GM18499 (cell line): ENCODE measurements around the gene TANK.
"Not testable (repeated sequence)": the region's sequence is repeated elsewhere in the genome, so short reads cannot be mapped to it uniquely, and the experiment has no call there.

Source experiments
- ATAC-seq: cut with Tn5 transposase; IDR thresholded peaks from one replicate; pipeline ENCODE4 v1.9.1; 2021; ENCODE audit warnings: moderate number of reproducible peaks; ENCODE audit not compliant: insufficient read depth, unreplicated experiment

The TANK gene

GRCh38 chr2:161132384-161132783 is 27.8 kb upstream of the TANK start:
- not testable (repeated sequence) for ATAC-seq

DNA sequence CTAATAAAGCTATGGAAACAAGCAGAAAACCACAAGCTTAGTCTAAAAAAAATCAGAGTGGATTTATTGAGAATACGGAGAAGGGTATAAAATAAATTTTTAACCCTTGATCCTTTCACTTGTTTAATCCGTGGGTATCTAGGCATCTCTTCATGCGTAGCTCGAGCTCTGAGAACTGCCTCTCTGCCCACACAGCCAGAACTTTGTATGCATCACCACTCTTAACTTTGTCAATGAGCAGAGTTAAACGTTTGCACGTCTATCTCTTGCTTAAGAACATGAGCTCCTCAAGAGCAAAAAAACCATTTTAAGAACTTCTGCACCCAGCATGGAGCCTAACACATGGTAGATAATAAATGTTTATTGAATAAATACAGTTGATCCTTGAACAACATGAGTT is 26.9 kb upstream of the TANK start:
- ATAC-seq = no peak

DNA sequence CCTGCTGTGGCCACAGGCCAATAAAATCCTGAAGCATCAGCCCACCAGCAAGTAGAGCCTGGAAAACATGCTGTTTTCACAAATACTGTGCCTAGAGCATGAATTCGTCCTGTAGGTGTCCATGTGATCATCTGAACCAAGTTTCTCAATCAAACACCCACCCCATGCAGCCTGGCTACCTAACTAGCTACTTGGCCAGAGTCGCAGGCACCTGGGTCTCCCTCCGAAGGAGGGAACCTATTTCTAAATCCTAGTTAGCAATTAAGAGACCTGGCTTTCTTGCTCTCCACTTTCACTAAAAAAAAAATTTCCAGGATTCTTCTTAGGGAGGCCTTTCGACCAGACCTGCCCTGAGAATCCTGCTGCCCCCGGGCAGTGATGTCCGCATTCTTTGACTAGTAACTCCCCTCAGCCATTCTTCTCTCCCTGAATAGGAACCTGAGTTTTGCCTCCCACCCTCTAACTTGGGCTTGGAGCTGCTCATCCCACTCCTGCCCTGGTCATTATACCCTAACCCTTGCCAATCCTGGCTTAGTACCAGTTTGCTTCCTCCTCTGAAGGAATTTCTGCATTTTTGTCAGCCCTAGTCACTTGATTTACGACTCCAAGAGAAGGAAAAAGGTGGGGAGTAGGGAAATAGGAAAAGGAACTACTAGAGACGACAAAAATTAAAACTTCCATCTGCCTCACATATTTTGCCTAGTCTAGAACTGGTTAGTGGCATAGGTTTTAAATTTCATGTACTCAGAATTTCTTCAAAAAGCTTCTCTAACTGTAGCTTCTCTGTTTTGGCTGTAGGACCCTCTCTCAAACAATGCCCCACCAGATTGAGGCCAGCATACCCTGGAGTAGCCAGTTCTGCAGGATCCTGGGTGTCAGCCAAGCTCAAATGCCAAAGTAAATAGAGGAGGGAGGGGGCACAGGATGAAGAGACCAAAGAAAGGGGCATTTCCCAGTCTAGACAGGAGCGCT is 25.4 kb upstream of the TANK start:
- no peak for ATAC-seq

DNA sequence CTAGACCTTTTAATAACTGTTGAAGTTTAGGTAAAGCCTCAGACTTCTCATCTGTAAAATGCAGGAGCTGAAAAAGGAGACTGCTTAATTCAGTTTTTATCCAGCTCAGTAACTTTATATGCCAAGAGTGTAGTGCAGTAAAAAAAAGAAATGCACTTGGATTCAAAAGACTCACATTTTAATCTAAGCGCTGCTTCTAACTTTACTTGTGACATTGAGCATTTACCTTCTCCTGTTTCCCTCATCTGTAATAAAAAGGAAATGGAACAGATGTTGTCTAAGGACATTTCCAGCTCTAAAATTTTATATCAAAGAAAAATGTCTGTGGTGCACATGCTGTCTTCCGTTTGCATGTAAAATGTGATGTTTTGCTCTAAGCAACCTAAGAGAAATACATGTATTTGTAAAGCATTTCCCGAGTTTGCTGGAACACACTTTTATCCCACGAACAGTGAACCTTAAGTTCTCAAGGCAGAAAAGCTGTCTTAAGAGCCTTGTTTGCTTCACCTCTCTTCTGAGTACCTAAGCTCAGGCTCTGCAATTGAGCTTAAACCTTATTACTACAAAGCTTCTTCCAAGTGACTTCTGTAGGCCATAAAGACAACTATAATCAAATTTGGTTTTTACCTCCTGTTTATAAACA is 24.2 kb upstream of the TANK start:
- ATAC-seq = no peak

DNA sequence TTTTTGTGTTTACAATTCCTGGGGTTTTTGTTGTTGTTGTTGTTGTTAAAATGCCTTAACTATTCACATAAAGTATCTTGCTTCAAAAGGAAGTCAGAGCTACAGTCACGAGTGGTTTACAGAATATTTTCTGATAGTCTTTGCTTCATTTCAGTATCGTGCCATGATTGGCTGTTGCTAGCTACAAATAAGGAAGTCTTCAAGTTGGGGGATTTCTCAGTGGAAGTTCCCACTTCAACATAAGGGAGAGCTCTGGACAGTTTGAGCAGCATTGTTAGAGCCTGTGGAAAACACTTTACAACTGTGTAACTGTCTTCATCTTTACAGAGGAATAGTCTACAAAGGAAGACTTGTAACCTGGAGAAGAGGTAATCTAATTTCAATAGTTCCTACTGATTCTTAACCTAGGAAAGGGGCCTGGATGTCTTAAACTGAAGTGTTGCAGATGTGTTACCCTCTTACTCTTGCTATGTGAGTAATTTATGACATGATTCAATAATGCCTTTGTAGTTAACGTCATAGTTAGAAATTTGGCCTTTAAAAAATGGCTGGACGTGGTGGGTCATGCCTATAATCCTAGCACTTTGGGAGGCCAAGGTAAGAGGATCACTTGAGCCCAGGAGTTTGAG is 23.4 kb upstream of the TANK start:
- peak; percentile 72 for ATAC-seq

DNA sequence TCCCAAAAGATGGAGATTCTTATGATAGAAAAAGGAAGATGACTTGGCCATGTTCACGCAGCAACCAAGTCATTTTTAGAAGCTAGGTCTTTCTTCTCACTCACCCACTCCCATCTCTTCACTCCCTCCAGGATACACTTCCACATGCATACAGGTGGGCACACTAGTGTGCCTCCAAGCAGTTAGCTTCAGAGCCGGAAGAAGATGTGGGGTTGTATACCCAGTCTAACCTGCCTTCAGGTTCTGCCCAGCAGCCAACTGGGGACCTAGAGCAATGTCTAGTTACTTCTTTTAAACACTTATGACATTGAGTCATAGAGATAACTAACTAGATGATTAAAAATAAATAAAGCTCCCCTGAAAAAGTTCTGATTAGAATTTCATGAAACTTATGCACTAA is 21.8 kb upstream of the TANK start:
- ATAC-seq = no peak

DNA sequence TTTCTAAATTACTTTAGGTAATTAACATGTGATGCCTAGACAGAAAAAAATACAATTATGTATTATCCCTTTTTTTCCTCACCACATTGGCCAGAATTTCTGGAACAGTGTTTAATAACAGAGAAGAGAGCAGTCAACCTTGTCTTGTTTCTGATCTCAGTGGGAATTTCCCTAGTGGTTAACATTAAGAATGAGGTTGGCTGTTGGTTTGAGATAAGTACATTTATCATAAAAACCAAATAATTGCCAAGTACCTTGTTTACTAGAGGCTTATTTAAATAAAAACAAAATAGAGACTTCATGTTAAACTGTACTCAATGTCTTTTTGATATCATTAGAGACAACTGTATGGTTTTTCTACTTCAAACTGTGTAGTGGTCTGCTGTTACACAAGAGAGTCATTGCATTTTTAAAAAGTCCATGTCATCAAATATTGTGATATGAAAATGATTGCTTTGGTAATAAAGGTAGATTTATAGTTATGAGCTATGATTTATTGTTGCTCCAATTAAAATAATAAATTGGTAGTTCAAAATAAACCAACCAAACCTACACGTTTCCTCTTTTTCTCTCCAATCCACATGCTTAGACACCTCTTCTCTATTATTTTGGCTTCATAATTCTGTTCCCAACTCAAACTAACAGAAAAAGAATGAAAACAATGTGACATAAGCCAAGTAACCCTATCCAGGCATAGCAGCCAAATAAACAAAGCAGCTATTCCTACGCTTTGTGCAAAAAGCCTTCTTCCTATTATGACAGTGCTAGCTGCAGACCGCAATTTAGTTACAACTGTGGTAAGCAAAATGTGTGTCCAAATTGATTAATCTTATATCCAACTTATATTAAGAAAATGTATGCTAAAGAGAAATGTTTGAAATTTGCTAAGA is 20.9 kb upstream of the TANK start:
- no peak for ATAC-seq

GRCh38 chr2:161141033-161141432 is 19.2 kb upstream of the TANK start:
- ATAC-seq = peak; percentile 38

- ATAC-seq = no peak
These were observed 13.9 kb upstream of the TANK start for GRCh38 chr2:161146209-161146775.

DNA sequence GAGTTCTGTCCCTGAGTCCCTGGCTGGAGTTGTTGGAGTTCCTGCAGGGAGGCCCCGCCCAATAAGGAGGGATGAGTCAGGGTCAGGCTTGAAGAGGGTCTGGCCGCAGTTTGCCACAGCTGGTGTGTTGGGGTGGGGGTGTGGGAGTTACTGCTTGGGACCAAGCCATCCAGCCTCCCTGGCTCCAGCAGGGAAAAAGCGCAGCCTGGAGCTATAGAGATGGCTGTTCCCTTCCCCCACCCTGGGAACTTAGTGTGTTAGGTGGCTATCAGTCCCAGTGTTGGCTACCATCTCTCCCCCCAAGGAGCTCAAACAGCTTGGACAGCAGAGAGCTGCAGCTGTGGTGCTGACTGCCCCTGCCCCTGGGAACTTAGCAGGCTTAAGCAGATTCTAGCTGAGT is 13.2 kb upstream of the TANK start:
- no peak for ATAC-seq

DNA sequence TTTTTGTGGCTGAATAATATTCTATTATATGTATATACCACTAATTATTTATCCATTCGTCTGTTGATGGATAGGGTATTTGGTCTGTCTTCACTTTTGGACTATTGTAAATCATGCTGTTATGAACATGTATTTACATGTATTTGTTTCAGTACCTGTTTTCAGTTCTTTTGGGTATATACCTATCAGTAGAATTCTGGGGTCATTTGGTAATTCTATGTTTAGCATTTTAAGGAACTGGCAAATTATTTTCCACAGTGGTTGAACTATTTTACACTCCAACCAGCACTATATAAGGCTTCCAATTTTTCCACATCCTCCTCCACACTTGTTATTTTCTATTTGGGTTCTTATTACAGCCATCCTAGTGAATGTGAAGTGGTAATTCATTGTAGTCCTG is 12.4 kb upstream of the TANK start:
- peak; percentile 55 for ATAC-seq

DNA sequence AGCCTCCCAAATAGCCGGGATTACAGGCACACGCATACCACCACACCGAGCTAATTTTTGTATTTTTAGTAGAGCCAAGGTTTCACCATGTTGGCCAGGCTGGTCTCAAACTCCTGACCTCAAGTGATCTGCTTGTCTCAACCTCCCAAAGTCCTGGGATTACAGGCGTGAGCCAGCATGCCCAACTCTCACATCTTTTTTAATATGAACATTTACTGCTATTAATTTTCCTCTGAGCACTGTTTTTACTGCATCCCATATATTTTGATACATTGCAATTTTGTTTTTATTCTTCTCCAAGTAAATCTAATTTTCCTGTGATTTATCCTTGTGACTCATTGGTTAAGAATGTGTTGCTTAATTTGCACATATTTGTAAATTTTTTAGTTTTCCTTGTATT is 9.5 kb upstream of the TANK start:
- ATAC-seq = no peak

- ATAC-seq = no peak
These were observed 7.9 kb upstream of the TANK start for GRCh38 chr2:161152302-161152701.

GRCh38 chr2:161158882-161159281 is 1.3 kb upstream of the TANK start:
- ATAC-seq = no peak

- ATAC-seq = peak; percentile 12
These were observed 587 bp upstream of the TANK start for GRCh38 chr2:161159456-161160225.

GRCh38 chr2:161161074-161161706 is 962 bp downstream of the TANK start:
- ATAC-seq = no peak

- no peak for ATAC-seq
These were observed 3.2 kb downstream of the TANK start for GRCh38 chr2:161163440-161163839.

GRCh38 chr2:161164161-161164560 is 3.9 kb downstream of the TANK start:
- ATAC-seq = no peak

- ATAC-seq = no peak
These were observed 5.0 kb downstream of the TANK start for GRCh38 chr2:161165266-161165665.
